ENCODE measurements around the gene UBD.

The UBD gene

GRCh38 chr6:29520232-29520631 is 39.3 kb downstream of the UBD start (continued):
- TF ChIP-seq RBAK (tag by site-specific recombination; IDR thresholded peaks at IDR 0.05) (no peak), TCF7L2 (IDR thresholded peaks at IDR 0.05; ENCODE audit: borderline replicate concordance, low read depth, low read length) (no peak), ZBTB48 (tag by site-specific recombination; IDR thresholded peaks at IDR 0.05) (no peak), ZNF239 (tag by site-specific recombination; IDR thresholded peaks at IDR 0.05) (no peak)

GRCh38 chr6:29519291-29520010 is 40.1 kb downstream of the UBD start:
- POLR2A ChIA-PET = no interaction called here
- no peak for TF ChIP-seq ZNF169 (tag by site-specific recombination; IDR thresholded peaks at IDR 0.05)
- no peak for TF ChIP-seq ZNF398 (tag by site-specific recombination; IDR thresholded peaks at IDR 0.05)
- no peak for TF ChIP-seq ZNF2 (tag by site-specific recombination; IDR thresholded peaks at IDR 0.05)
- TF ChIP-seq ZFP41 (tag by site-specific recombination; IDR thresholded peaks at IDR 0.05; ENCODE audit: borderline replicate concordance) = no peak
- TF ChIP-seq ZNF747 (tag by site-specific recombination; IDR thresholded peaks at IDR 0.05) = no peak
- TF ChIP-seq ZSCAN18 (tag by site-specific recombination; IDR thresholded peaks at IDR 0.05) = no peak
- no peak for TF ChIP-seq KLF1 (tag by site-specific recombination; IDR thresholded peaks at IDR 0.05)
- no peak for TF ChIP-seq ZNF560 (tag by site-specific recombination; IDR thresholded peaks at IDR 0.05; ENCODE audit: borderline replicate concordance)
- TF ChIP-seq ZNF280D (tag by site-specific recombination; IDR thresholded peaks at IDR 0.05) = no peak
- TF ChIP-seq ZNF221 (tag by site-specific recombination; IDR thresholded peaks at IDR 0.05; ENCODE audit: borderline replicate concordance) = no peak
- no peak for TF ChIP-seq ZNF121 (tag by site-specific recombination; IDR thresholded peaks at IDR 0.05)
- TF ChIP-seq ZBTB44 (tag by site-specific recombination; IDR thresholded peaks at IDR 0.05) = no peak
- no peak for TF ChIP-seq ZSCAN30 (tag by site-specific recombination; IDR thresholded peaks at IDR 0.05)
- TF ChIP-seq ZFP69B (tag by site-specific recombination; IDR thresholded peaks at IDR 0.05) = no peak
- no peak for TF ChIP-seq INSM2 (tag by site-specific recombination; IDR thresholded peaks at IDR 0.05)
- TF ChIP-seq ZNF366 (tag by site-specific recombination; conservative IDR thresholded peaks at IDR 0.05) = no peak
- TF ChIP-seq EGR2 (tag by site-specific recombination; IDR thresholded peaks at IDR 0.05; ENCODE audit: low read depth) = no peak
- H3K27ac ChIP-seq (ENCODE audit: extremely low read depth, low read depth, low read length) = no peak overlapping the region
- no peak overlapping the region for H3K4me3 ChIP-seq (ENCODE audit: low read depth, low read length)
- peaks cover 6% of the 10 kb centered on the region for H3K4me1 ChIP-seq (ENCODE audit: control insufficient read depth, insufficient read depth, low read length)
- CTCF ChIA-PET = no interaction called here
- H3K36me3 ChIP-seq (ENCODE audit: control insufficient read depth in 2 of 2, insufficient read depth in 1 of 2, low read length in 2 of 2) = no peaks in the 10 kb centered on the region
- no peaks in the 10 kb centered on the region for H3K9me3 ChIP-seq (ENCODE audit: control insufficient read depth, insufficient read depth, low read depth, low read length)

Data from HEK293 (cell line).